ENCODE measurements around the gene PPP6R3.

Gene PPP6R3

GRCh38 chr11:68653486-68654430, 193.2 kb downstream of the PPP6R3 start:
- H3K4me1 Mint-ChIP-seq: peaks cover 2% of the 10 kb centered on the region
- peaks cover 2% of the 10 kb centered on the region for H3K9me3 Mint-ChIP-seq
- DNase-seq (ENCODE audit: low spot score in 2 of 2) (no peak), ATAC-seq (ENCODE audit: low read depth) (no peak)
- H3K27me3 Mint-ChIP-seq: peaks cover 15% of the 10 kb centered on the region
- H3K27ac Mint-ChIP-seq: no peak overlapping the region
- H3K36me3 Mint-ChIP-seq: no peaks in the 10 kb centered on the region
- H3K4me3 Mint-ChIP-seq: no peak overlapping the region

- Mint-ChIP-seq H3K27ac (no peak overlapping the region), H3K9me3 (peaks cover 2% of the 10 kb centered on the region), H3K4me1 (peaks cover 2% of the 10 kb centered on the region), H3K36me3 (no peaks in the 10 kb centered on the region), H3K27me3 (peaks cover 12% of the 10 kb centered on the region), H3K4me3 (no peak overlapping the region)
- DNase-seq (ENCODE audit: low spot score in 2 of 2) (no peak), ATAC-seq (ENCODE audit: low read depth) (no peak)
These were observed 194.4 kb downstream of the PPP6R3 start for GRCh38 chr11:68654978-68655377.

- H3K9me3 Mint-ChIP-seq: peaks cover 2% of the 10 kb centered on the region
- peaks cover 2% of the 10 kb centered on the region for H3K4me1 Mint-ChIP-seq
- ATAC-seq (ENCODE audit: low read depth) (no peak), DNase-seq (ENCODE audit: low spot score in 2 of 2) (no peak)
- H3K27me3 Mint-ChIP-seq: peaks cover 13% of the 10 kb centered on the region
- H3K27ac Mint-ChIP-seq: no peak overlapping the region
- no peaks in the 10 kb centered on the region for H3K36me3 Mint-ChIP-seq
- no peak overlapping the region for H3K4me3 Mint-ChIP-seq
These were observed 194.9 kb downstream of the PPP6R3 start for GRCh38 chr11:68655406-68655805.

GRCh38 chr11:68655806-68656205, 195.3 kb downstream of the PPP6R3 start:
- Mint-ChIP-seq H3K4me3 (no peak overlapping the region), H3K27me3 (peaks cover 15% of the 10 kb centered on the region), H3K4me1 (peaks cover 2% of the 10 kb centered on the region), H3K36me3 (no peaks in the 10 kb centered on the region), H3K9me3 (peaks cover 2% of the 10 kb centered on the region), H3K27ac (no peak overlapping the region)
- ATAC-seq (ENCODE audit: low read depth): no peak
- no peak for DNase-seq (ENCODE audit: low spot score in 2 of 2)

DNA sequence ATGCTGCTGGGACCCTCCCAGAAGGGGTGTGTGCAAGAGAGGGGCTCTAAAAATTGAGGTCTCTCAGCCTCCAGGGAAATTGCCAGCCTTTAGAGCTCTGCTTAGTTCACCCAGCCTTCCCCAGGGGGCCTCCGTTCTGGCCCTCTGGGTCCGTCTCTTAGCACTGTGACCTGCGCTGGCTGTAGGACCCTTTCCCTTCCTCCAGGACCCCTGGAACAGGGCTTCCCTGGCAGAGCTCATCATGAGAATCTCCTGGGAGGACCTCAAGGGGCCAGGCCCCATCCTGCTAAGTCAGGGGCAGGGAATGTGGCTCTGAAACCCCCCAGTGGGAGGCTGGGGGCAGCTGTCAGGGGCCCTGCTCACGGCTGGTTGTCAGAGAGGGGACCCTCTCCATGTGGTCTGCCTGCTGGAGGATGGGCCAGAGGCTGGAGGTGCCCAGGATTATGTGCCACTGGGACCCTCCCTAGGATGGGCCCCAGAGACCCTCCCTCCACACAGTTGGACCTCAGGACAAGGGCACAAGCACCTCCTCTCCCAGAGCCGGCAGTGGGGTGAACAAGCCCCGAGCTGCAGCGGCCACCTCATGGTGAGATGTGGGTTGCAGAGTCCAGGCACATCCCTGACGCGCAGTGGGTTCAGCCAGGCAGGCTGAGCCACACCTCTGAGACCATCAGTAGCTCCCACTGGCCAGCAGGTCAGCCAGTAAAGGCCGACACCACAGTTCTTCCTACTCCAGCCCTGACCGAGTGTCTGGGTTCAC, 196.6 kb downstream of the PPP6R3 start:
- no peaks in the 10 kb centered on the region for H3K36me3 Mint-ChIP-seq
- peaks cover 2% of the 10 kb centered on the region for H3K4me1 Mint-ChIP-seq
- H3K9me3 Mint-ChIP-seq: peaks cover 2% of the 10 kb centered on the region
- no peak for ATAC-seq (ENCODE audit: low read depth)
- DNase-seq (ENCODE audit: low spot score in 2 of 2): no peak
- no peak overlapping the region for H3K27ac Mint-ChIP-seq
- H3K27me3 Mint-ChIP-seq: peaks cover 15% of the 10 kb centered on the region
- H3K4me3 Mint-ChIP-seq: no peak overlapping the region

GRCh38 chr11:68658097-68658496, 197.5 kb downstream of the PPP6R3 start:
- no peak overlapping the region for H3K27ac Mint-ChIP-seq
- no peaks in the 10 kb centered on the region for H3K4me1 Mint-ChIP-seq
- ATAC-seq (ENCODE audit: low read depth) (no peak), DNase-seq (ENCODE audit: low spot score in 2 of 2) (no peak)
- no peak overlapping the region for H3K4me3 Mint-ChIP-seq
- peaks cover 16% of the 10 kb centered on the region for H3K27me3 Mint-ChIP-seq
- H3K36me3 Mint-ChIP-seq: no peaks in the 10 kb centered on the region
- H3K9me3 Mint-ChIP-seq: peaks cover 2% of the 10 kb centered on the region

DNA sequence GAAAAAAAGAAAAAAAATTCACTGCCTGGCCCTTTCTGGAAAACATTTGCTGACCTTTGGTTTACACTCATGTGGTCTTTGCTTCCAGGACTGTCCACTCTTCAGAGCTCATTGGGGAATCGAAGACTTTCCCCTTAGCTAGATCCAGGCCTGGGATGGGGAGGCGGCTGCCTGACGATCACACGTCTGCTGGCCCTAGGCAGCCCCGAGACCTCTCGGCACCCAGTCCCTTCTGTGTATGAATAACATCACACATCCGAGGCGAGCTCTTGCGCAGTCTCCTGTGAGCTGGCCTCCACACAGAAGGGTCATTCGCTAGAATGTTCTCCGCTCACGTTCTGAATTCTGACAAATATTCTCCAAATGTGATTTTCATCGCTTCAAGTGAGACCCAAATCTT, 198.1 kb downstream of the PPP6R3 start:
- Mint-ChIP-seq H3K36me3 (no peaks in the 10 kb centered on the region), H3K4me3 (no peak overlapping the region), H3K27me3 (peaks cover 19% of the 10 kb centered on the region), H3K27ac (no peak overlapping the region), H3K4me1 (no peaks in the 10 kb centered on the region), H3K9me3 (peaks cover 2% of the 10 kb centered on the region)
- no peak for DNase-seq (ENCODE audit: low spot score in 2 of 2)
- no peak for ATAC-seq (ENCODE audit: low read depth)

DNA sequence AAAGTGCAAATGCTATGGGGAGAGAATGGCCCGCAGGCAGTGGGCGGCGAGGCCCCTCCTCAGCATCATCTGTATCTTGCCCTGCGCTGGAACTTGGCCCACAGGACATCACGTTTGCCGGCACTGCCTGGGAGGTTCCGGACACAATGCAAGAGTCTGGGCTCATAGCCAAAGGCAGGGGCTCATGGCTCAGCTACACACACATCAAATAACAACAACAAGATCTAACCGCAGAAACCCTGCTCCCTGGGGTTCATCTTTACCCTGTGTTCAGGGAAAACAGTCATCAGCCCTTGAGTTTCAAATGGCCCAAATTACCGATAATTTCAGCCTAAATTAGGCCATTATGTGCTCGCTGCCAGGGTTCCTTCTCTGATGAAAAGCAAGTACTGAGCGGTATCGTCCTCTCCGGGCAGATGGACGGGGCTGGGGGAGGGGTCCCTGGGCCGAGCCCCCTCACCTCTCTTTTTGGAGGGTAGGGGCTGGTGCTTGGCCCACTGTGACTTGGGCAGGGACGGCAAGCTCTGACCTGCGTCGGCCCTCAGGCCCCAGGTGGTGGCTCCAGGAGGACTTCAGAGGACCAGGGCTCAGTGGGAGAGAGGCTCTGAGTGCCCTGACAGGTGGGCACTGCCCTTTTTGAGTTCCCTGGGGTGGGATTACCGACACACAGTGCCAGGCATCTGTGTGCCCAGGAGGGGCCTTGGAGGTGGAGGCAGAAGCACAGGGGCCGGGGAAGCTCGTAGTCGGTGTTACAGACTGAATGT, 198.8 kb downstream of the PPP6R3 start:
- H3K27me3 Mint-ChIP-seq: peaks cover 21% of the 10 kb centered on the region
- no peaks in the 10 kb centered on the region for H3K4me1 Mint-ChIP-seq
- no peaks in the 10 kb centered on the region for H3K36me3 Mint-ChIP-seq
- H3K4me3 Mint-ChIP-seq: no peak overlapping the region
- H3K27ac Mint-ChIP-seq: no peak overlapping the region
- peaks cover 2% of the 10 kb centered on the region for H3K9me3 Mint-ChIP-seq
- ATAC-seq (ENCODE audit: low read depth) (no peak), DNase-seq (ENCODE audit: low spot score in 2 of 2) (no peak)

- Mint-ChIP-seq H3K27ac (no peak overlapping the region), H3K9me3 (peaks cover 2% of the 10 kb centered on the region), H3K4me3 (no peak overlapping the region), H3K27me3 (peaks cover 27% of the 10 kb centered on the region), H3K4me1 (no peaks in the 10 kb centered on the region), H3K36me3 (no peaks in the 10 kb centered on the region)
- DNase-seq (ENCODE audit: low spot score in 2 of 2): no peak
- ATAC-seq (ENCODE audit: low read depth): no peak
These were observed 199.7 kb downstream of the PPP6R3 start for GRCh38 chr11:68660066-68660810.

- H3K27me3 Mint-ChIP-seq: peaks cover 28% of the 10 kb centered on the region
- no peak for DNase-seq (ENCODE audit: low spot score in 2 of 2)
- no peaks in the 10 kb centered on the region for H3K36me3 Mint-ChIP-seq
- no peak overlapping the region for H3K27ac Mint-ChIP-seq
- H3K4me3 Mint-ChIP-seq: no peak overlapping the region
- H3K4me1 Mint-ChIP-seq: no peaks in the 10 kb centered on the region
- H3K9me3 Mint-ChIP-seq: peaks cover 2% of the 10 kb centered on the region
- no peak for ATAC-seq (ENCODE audit: low read depth)
These were observed 200.5 kb downstream of the PPP6R3 start for GRCh38 chr11:68661014-68661413.

- H3K27ac Mint-ChIP-seq: no peak overlapping the region
- no peak for DNase-seq (ENCODE audit: low spot score in 2 of 2)
- no peaks in the 10 kb centered on the region for H3K36me3 Mint-ChIP-seq
- no peak overlapping the region for H3K4me3 Mint-ChIP-seq
- H3K4me1 Mint-ChIP-seq: no peaks in the 10 kb centered on the region
- peaks cover 2% of the 10 kb centered on the region for H3K9me3 Mint-ChIP-seq
- ATAC-seq (ENCODE audit: low read depth): no peak
- peaks cover 24% of the 10 kb centered on the region for H3K27me3 Mint-ChIP-seq
These were observed 201.4 kb downstream of the PPP6R3 start for GRCh38 chr11:68661697-68662603.

DNA sequence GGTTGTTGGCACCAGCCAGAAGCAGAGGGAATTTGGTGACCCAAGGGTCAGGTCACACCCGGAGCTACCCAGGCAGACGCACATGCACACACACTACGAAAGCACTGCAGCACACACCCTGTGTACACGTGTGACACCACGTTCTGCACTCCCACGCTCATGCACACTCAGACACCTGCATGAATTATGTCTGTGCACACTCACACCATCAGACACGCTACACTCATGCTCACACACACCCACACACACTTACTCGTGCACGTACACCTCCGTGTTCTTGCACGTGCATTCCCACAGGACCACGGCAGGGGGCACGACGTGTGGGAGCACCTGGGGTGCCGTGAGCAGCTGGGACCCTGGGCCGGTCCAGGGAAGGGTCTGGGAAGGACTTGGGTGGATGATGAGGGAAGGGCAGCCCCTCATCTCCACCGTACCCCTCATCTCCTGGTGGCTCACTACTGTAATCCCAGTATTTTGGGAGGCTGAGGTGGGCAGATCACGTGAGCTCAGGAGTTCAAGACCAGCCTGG, 203.0 kb downstream of the PPP6R3 start:
- Mint-ChIP-seq H3K27me3 (peaks cover 19% of the 10 kb centered on the region), H3K9me3 (no peaks in the 10 kb centered on the region), H3K36me3 (no peaks in the 10 kb centered on the region), H3K4me1 (no peaks in the 10 kb centered on the region), H3K27ac (no peak overlapping the region), H3K4me3 (no peak overlapping the region)
- DNase-seq (ENCODE audit: low spot score in 2 of 2): no peak
- no peak for ATAC-seq (ENCODE audit: low read depth)
